Raji (cell line): ENCODE measurements around the gene LNPK.

Experiments
- POLR2A ChIP-seq: IDR thresholded peaks from 2 replicates; pipeline ENCODE4 v1.6.1; 2011; ENCODE audit warnings: low read depth, low read length, control low read depth; ENCODE audit not compliant: insufficient read depth

The LNPK gene

DNA sequence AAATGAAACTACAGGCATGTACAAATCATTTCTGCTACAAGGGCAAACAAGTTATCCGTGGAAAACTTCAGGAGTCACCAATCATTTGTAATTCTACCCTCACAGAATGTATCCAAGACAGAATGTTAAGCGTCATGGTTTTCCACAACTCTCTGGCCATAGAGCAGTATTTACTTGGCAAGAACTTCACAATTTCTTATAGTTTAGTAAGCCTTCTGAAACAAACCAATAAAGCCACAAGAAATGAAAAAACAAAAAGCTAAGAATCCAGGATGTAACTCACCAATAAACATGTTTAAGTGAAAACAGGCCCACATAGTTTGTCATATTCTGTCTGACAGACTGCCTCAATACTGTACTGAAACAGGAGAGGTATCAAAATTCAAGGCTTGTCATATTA lies 70.3 kb downstream of the LNPK start:
- no peak for TF ChIP-seq POLR2A

DNA sequence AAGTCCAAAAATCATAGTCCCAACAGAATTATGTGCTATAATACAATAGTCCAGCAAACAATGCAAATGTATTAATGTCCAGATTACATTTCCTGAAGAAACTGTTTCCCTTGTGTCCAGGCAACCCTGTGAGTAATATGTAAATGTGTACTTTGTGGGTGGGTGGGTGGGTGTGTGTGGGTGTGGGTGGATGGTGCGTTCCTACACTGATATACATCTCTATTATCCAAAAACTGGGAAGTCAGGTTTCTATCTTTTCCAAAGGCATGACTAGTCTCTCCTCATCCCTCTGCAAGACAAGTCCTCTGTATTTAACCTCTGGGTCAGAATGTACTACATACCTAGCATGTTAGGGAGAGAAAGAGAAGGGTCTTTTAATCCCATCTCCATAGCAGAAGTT lies 71.6 kb downstream of the LNPK start:
- TF ChIP-seq POLR2A, result no peak

- TF ChIP-seq POLR2A, result no peak
These were observed 72.2 kb downstream of the LNPK start for GRCh38 chr2:175929850-175930249.

- no peak for TF ChIP-seq POLR2A
These were observed 75.8 kb downstream of the LNPK start for GRCh38 chr2:175926272-175926671.

DNA sequence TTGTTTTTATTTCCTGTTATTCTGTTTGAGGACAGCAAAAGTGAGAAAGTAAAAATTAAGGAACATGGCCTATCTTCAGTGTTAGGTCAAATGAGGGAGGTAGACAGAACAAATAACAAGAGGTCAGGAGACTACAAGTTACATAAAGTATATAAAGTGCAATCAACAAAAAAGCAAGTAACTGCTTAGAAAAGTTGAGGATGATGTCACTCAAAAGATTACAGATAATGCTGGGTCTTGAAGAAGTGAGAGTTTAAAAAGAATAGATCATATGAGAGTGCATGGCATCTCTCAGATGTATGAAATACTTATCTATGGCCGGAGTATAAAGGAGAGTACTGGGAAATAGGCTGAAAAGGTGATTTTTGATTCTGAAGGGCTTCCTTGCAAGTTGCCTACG lies 79.9 kb downstream of the LNPK start:
- TF ChIP-seq POLR2A, result no peak

GRCh38 chr2:175918935-175919334 lies 83.1 kb downstream of the LNPK start:
- TF ChIP-seq POLR2A, result no peak

- no peak for TF ChIP-seq POLR2A
These were observed 87.2 kb downstream of the LNPK start for GRCh38 chr2:175914846-175915245.

- no peak for TF ChIP-seq POLR2A
These were observed 98.0 kb downstream of the LNPK start for GRCh38 chr2:175904035-175904434.

DNA sequence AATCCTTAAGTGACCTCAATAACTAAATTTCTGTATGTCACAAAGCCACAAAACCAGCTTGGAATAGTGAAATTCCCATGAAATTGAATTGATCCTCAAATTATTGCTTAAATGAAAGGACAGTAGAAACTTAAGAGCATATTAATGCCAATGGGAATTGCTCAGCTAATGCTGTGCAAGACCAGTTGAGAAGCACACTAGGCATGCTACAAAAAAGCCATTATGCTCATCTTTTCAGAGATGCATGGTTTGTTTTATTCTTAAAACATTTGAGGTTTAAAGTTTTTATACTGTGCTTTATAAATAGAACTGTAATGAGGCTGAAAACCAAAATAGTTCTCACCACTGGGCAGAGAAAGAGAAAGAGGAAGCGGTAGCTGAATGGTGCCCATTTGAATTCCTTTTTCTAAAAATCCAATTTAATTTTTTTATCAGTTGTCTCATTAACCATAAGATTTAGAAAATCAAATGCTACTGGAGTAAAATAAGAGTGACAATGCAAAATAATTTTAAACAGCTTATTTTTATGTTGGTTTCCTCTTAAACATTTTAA lies 98.6 kb downstream of the LNPK start:
- no peak for TF ChIP-seq POLR2A

GRCh38 chr2:175892046-175892445 lies 110.0 kb downstream of the LNPK start:
- no peak for TF ChIP-seq POLR2A

DNA sequence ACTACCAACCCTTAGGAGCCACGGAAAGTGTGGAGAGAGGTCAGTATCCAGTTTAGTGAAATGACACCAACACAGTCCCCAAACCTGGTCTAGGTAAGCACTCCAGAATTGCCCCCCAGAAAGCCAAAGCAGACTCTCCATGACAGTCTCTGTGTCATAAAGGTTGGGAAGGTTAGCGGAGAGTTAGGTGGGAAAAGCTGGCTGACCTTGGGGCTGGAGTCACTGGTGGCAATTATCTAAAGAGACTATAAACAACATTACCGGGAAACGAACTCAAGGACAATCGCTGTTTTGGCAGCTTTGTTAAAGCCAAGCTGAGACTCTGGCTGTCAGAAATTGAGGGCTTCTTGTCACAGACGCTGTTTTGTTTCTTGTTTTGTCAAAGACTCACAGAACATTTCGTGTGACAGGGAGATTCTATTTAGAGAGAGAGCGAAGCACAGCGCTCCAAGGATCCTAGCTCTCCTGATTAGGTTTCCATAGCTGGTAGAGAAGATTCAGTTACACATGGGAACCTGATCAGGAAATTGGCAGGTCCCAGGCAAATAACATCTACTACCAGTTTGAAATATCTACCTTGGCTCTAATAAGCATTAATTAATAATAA lies 111.3 kb downstream of the LNPK start:
- no peak for TF ChIP-seq POLR2A

- TF ChIP-seq POLR2A, result no peak
These were observed 112.3 kb downstream of the LNPK start for GRCh38 chr2:175889701-175890302.

DNA sequence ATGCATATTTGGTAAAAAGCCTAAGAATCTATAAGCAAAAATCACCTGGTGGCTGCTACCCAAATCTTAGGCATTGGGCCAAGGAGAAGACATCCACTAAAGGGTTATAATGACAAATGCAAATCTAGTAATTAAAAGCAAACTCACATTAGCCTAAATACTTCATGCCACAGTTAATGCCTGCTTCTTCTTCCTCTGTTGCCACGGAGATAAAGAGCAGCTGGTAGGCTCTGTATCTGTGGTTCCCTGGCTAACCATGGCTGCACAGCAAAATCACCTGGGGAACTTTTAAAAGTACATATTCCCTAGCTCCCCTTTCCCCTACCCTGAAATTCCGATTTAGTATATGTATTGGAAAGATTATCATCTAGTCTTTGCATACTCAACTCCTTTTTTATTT lies 114.3 kb downstream of the LNPK start:
- TF ChIP-seq POLR2A, result no peak

DNA sequence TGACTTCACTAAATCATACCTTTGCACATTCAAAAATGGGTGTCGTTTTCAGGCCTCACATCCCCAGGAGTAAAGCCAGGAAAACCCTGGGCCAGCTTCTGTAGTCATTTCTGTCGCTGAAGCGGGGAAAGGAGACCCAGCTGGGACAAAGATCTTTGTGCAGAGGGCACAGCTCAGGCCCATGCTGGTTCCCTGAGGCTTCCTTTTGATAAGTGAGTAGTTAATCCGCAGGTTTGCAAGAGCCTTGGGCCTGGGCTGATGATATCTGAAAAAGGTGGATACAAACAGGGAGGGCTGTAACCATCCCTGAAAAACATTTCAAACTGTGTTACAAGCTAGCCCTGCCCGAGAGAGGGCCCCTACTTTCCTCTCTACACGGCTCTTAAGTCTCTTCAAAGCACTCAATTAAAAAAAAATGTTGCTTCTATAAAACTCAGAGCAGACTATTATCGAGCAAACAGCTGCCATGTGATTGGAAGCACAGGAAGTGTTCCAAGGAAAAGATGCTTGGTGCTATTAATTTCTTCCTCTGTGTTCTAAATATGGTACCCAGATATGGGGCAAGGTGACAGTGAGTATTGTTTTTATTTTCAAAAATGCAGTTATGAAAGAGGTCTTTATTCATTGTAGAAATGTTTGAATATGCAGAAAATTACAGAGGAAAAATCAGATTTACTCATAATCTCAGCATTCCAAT lies 117.2 kb downstream of the LNPK start:
- no peak for TF ChIP-seq POLR2A

GRCh38 chr2:175883586-175884194 lies 118.4 kb downstream of the LNPK start:
- TF ChIP-seq POLR2A, result no peak

- no peak for TF ChIP-seq POLR2A
These were observed 122.4 kb downstream of the LNPK start for GRCh38 chr2:175879679-175880078.
